GM18951 (cell line): ENCODE measurements around the gene CENPP.

Experiments
- POLR2A ChIP-seq: IDR thresholded peaks from 4 replicates; pipeline ENCODE4 v1.6.1; 2011; ENCODE audit warnings: mild to moderate bottlenecking; ENCODE audit not compliant: insufficient read length, insufficient read depth; ENCODE audit errors: extremely low read depth
- in situ Hi-C: fragments of 300-500 bp; cut with MboI; formaldehyde crosslinking; loops from one replicate; pipeline ENCODE4 v1.12.0; 2022; ENCODE audit warnings: low sequenced_read_pairs, mixed read lengths, inconsistent platforms; ENCODE audit not compliant: unreplicated experiment

The CENPP gene

DNA sequence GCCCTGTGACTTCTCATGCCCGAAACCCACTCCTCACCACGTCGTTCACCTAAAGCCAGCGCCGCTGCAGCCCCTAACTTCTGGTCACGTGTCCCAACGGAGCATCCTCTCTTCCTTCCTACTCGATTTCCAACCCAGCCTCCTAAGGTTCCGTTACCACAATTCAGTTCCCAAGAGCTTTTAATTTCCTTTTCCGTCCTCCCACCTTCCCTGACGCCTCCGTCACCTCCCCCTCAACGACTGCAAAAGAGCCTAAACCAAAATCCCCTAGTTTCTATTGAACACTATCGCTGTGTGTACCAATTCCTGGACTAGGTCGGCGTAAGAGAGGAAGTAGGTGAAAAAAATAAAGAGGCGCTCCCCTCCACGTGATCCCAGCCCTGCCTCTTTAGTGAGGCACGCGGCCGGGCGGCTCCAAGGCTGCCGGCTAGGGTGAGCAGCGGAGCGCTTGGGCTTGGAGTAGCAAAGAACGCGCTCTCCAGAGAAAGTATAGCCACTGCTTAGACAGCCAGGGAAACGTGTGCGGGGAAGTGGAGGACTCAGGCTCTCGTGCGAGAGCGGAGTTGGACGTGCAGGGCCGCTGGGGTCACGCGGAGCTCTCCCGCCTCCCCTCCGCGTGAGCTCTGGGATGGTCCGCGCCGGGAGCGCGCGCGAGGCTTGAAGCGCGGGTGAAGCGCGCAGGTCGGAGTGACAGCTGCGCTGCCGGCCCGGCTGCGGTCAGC, at the start of gene CENPP, which contains the start of gene NOL8:
Gene CENPP, plus strand, starts transcription at position 685 of the 722 bp plus-strand sequence.
Gene NOL8, minus strand, starts transcription at position 82 of the 722 bp plus-strand sequence. CDS start 1,189 bp downstream, outside the sequence.
- in situ Hi-C loops, result no loop called here
- TF ChIP-seq POLR2A, result peak; percentile 80

DNA sequence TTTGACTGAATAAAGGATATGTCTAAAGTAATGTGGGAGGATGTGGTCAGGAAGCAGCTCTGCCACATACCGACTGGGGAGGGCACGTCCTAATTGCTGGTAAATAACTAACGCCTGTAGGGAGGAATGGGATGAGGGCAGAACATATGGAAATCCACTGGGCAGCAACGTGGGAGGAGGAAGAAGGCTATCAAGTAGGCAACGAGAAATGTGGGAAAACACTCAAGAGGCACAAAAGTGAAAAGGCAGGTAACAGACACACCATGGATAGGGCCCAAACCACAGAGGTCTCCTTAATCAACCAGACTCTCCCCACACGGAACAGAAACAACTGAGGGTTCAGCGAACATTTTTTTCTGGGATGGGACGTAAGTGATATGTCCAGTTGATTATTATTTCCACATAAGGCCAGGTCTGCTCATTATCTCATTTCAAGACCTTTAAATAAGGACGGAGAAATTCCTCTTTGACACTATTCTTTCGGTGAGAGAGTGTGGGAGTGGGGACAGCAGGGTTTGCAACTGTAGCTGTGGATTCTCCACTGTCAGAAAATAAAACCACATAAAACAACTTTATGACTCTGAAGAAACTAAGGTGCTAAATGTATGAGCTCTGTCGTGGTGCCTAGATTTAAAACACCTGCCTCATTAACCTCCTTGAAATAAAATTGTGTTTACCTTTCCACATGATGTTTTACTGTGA, 49.3 kb upstream of the CENPP start:
- in situ Hi-C loops, result no loop called here
- TF ChIP-seq POLR2A, result no peak

DNA sequence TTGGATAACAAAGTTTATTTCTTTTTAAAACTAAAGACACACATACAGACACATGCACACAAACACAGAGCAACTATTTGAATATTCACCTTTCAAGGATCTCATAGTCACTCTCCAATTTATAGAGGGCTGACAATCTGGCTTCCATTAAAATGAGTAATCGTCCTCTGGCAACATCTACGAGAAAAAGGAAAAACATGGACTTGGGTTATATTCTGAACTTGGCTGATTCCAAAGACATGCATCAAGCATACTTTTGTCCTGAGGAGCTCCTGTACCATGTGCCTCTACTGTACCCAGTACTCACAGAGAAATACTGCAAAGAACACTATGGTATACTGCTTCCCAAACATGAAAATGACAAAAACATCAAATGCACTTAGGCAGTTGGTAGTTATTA, 47.6 kb upstream of the CENPP start:
- in situ Hi-C loops, result no loop called here

DNA sequence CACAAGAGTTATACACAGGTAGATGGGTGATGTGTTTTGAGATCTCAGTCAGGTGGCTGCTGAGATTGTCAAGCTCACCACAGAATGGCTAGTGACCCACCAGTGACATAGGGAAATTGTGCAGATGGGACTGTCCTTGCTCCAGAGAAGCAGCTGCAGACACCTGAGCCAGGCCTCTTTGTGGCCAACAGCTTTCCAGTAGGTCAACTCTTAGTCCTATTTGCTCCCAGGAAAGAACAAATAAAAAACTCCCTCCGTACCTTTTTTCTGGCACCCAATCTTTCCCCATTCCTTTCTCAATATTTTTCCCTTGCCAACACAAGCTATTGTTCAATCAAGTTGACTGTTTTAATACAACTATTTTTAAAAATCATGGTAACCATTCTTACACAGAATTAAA, 46.5 kb upstream of the CENPP start:
- no peak for TF ChIP-seq POLR2A
- in situ Hi-C loops, result no loop called here

More for the DNA sequence above, 47.6 kb upstream of the CENPP start:
- TF ChIP-seq POLR2A, result no peak

DNA sequence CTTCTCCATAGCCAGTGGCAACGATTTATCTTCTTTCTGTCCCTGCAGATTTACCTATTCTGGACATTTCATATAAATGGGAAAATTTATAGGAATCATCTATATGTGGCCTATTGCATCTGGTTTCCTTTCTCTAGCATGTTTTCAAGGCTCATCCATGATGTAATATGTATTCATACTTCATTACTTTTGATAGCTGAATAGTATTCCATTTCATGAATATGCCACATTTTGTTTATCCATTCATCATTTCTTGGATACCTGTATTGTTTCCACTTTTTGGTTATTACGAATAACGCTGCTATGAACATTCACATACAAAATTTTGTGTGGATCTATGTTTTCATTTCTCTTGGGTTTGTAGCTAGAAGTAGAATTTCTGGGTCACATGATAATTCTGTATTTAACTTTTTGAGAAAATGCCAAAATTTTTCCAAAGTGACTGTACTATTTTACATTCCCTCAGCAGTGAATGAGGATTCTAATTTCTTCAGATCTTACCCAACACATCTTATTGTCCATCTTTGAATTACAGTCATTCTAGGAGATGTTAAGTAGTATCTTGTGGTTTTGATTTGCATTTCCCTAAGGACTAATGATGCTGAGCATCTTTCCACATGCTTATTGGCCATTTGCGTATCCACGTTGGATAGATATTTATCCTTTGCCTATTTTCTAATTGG, 35.9 kb upstream of the CENPP start:
- TF ChIP-seq POLR2A, result no peak
- in situ Hi-C loops, result no loop called here

DNA sequence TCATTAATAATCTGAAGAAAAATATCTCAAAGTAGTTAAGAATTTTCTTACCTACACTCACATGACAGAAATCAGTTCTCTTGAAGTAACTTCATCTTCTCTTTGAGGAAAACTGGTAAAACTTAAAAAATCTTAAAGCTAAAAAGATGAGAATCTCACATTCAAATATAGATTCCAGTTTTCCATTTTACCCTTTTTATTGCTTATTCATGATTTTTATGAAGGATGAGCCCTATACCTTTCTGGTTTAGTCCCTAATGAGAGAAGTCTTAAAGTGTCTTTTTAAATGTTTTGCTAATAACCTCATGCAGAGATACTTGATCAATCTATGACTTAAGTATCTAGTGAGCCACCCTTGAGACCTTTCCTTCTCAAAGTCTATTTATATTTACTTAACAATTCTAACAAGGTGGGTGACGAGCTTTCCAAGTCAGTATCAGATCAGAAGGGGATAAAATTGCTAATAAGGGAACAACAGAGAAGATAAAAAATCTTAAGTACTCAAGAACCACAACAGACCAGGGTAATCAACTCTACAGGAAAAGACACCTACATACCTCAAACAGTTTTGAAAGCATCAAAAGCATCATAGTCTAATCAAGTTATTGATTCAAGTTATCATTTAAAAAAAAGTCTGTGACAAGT, 34.8 kb upstream of the CENPP start:
- in situ Hi-C loops, result no loop called here

DNA sequence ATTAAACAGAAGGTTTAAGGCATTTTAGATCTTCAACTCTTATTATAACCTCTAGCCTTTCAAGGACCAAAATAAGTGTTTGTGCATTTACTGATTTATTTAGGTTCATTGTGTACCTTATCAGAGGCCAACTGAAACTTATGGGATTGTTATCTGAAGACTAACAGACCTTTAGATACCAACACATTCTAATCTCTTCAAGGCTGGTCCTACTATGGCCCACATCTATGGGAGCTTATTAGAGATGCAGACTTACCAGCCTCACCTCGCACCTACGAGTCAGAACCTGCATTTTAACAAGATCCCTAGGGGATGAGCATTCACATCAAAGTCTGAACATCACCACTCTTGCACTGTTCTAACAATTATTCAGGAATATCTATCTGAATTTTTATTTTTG, 34.2 kb upstream of the CENPP start:
- in situ Hi-C loops, result no loop called here
- no peak for TF ChIP-seq POLR2A

More for the DNA sequence above, 34.8 kb upstream of the CENPP start:
- no peak for TF ChIP-seq POLR2A

DNA sequence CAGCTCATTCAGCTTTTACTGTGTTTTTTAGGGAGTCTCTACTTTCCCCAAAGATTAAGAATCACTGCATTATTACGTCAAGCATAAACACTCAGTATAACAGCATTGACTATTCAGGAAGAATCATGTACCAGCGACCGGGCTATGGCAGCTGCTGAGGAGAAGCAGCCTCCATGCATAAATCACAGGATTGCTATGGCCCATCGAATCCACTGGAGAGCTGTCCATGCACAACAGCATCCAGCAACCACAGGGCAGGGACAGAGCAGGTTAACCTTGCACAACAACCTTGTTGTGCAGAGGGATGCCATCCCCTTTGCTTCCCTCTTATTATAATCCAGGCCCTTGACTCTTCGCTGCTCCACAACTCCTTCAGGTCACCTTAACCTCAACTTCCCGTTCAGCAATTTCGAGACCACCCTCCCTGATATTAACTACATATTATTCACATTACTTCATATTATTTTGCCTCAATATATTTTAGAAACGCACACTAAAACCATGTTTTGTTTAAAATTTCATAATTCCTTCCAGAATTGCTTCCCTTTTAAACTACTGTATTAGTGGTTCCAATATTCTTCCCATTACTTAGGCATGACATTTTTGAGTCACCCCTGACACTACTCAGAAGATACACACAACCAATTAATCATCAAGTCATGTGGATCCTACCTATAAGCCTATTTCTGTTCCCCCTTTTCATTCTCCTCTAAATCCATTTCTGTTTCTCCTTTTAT, 33.2 kb upstream of the CENPP start:
- no peak for TF ChIP-seq POLR2A
- in situ Hi-C loops, result no loop called here

DNA sequence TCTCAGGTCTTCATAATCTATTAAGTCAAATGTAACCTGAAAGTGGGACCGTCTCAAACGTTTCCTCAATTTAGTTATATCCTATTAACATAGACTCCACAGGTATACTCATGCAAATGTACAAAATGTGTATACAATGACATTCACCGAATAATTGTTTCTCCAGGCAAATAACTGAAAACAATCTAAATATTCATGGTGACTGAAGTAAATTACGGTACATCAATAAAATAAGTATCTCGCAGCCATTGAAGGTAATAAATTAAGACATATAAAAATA, 32.7 kb upstream of the CENPP start:
- TF ChIP-seq POLR2A, result no peak

DNA sequence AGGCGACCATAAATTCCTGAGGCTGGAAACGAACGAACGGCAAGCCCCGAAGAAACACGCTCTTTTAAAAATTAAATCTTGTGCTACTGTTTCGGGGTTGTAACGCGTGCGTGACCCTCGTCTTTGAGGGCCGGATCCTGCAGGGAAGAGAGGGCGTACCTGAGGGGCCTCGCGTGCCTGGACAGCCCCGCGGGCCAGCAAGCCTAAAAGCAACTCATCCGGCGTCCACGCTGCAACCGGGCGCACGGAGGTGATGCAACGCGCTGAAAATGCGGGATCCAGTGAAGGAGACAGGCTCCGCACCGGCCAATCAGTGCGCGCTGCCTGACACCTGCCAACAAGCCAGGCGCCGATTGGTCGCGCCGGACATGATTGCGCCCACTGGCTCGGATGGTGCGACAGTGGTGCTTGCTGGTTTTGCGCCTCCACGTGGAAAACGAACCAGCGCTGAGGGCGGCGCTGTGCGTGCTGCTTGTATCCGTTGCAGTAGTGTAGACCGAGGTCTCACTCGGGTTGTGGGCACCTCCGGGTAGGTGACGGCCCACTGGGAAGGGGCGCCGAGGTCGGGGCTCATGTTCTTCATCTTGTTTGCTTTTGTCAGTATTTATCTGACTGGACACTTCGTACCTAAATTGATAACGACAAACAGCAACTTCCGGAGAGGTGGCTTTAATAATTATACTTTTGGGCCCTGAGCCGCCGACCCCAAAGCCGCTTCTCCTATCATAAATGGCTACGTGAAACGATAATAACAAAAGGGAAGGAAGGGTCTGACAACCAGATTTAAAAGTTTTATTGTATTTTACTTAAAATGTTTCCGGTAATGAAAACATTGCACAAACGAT, 32.1 kb upstream of the CENPP start, which contains the start of gene IARS1:
Gene IARS1, minus strand, starts transcription at position 246 of the 845 bp plus-strand sequence. CDS start 4,278 bp downstream, outside the sequence.
- in situ Hi-C loops, result no loop called here
- peak; percentile 88 for TF ChIP-seq POLR2A

More for the DNA sequence above, 32.7 kb upstream of the CENPP start:
- in situ Hi-C loops, result no loop called here

DNA sequence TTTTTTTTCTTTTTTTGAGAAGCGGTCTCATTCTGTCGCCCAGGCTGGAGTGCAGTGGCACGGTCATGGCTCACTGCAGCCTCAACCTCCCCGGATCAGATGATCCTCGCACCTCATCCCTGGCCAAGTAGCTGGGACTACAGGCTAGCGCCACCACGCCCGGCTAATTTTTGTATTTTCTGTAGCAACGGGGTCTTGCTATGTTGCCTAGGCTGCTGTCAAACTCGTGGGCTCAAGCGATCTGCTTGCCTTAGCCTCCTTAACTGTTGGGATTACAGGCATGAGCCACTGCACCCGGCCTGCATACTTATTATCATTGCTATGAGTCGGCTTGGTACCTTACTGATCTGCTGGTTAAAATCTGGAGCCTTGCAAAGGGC, 31.5 kb upstream of the CENPP start:
- in situ Hi-C loops, result no loop called here
- no peak for TF ChIP-seq POLR2A
